Measurements from ENCODE around the gene EMID1.

GRCh38 chr22:29259253-29259899, 53.7 kb downstream of the EMID1 start:
- TF ChIP-seq CTCF (IDR thresholded peaks at IDR 0.05) = no peak
- TF ChIP-seq POLR2A (IDR thresholded peaks at IDR 0.05) = no peak
